Keratinocyte (primary cell): ENCODE data around the gene PCCA.

ENCODE experiments used
- EZH2 ChIP-seq: IDR thresholded peaks from one replicate; pipeline ENCODE4 v1.6.1; 2012; ENCODE audit warnings: inconsistent platforms, mild to moderate bottlenecking, low read length, moderate library complexity
- TF ChIP-seq, protein P1 (sequence below), 3 experiments: IDR thresholded peaks in 1 of 3; conservative IDR thresholded peaks in 1 of 3; optimal IDR thresholded peaks in 1 of 3; 2 replicates in 2 of 3; 3 replicates in 1 of 3; pipeline versions ENCODE3 to v1.5.1; 2011; ENCODE audit warnings: low read length in 3 of 3, mild to moderate bottlenecking in 3 of 3, moderate library complexity in 2 of 3, control low read depth in 1 of 3, inconsistent platforms in 1 of 3; ENCODE audit not compliant: insufficient read depth in 2 of 3; ENCODE audit errors: extremely low read depth in 1 of 3

- TF ChIP-seq EZH2: no peak
- TF ChIP-seq, protein P1, sequence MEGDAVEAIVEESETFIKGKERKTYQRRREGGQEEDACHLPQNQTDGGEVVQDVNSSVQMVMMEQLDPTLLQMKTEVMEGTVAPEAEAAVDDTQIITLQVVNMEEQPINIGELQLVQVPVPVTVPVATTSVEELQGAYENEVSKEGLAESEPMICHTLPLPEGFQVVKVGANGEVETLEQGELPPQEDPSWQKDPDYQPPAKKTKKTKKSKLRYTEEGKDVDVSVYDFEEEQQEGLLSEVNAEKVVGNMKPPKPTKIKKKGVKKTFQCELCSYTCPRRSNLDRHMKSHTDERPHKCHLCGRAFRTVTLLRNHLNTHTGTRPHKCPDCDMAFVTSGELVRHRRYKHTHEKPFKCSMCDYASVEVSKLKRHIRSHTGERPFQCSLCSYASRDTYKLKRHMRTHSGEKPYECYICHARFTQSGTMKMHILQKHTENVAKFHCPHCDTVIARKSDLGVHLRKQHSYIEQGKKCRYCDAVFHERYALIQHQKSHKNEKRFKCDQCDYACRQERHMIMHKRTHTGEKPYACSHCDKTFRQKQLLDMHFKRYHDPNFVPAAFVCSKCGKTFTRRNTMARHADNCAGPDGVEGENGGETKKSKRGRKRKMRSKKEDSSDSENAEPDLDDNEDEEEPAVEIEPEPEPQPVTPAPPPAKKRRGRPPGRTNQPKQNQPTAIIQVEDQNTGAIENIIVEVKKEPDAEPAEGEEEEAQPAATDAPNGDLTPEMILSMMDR (optimal IDR thresholded peaks at IDR 0.05 in 1 of 3, IDR thresholded peaks at IDR 0.05 in 1 of 3, conservative IDR thresholded peaks at IDR 0.05 in 1 of 3; ENCODE audit: extremely low read depth in 1 of 3, insufficient read depth in 2 of 3, low read length in 3 of 3): no peak
Observed at GRCh38 chr13:100434010-100434763, 345.3 kb downstream of the PCCA start.
